ENCODE data around the gene ARHGAP29. TPM values are rescaled to one million over a fixed set of nuclear protein-coding genes. Genes with fewer than 3 reads are reported as not detected.

The ARHGAP29 gene
- total RNA-seq, 4 donors from 2014 or later, result 4.1 to 8.9 (median 5.4) TPM

DNA sequence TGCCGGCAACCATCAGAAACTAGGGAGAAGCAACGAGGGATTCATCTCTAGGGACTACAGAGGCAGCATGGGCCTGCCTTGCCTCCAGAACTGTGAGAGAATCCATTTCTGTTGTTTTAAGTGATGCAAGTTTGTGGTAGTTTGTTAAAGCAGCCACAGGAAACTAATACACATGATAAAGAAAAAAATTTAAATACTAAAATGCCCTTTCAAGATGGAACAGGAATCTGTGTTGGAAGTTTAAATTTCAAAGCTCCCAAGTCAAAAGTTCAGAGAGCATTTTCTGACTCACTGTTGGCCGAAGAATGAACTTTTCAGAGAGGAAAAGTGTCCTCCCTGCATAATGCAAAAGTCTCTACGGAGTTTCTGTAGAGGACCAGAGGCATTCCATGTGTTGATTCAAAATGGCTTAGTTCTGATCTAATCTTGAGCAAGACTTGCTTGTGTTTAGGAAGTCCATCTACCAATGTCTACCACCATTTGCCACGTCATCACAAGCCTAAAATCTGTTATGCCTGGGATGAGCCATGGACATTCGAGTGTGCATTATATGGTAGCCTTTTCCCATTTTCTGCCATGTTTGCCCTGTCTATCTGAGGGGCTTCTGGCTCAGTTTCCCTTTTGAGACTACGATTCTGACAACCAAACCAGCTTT is 22.4 kb upstream of the ARHGAP29 start:
- 76 to 100% methylated on average over 5 to 7 of the region's 7 CpGs for WGBS, 2 donors (ENCODE audit: low coverage in 1 of 2)
- Histone ChIP-seq H3K9me3 (no peaks in the 10 kb centered on the region), H3K36me3 (no peaks in the 10 kb centered on the region), H3K27ac (peak overlapping the region in 1 of 4 donors; percentile 27), H3K4me3 (no peak overlapping the region), H3K27me3 (no peaks in the 10 kb centered on the region), H3K4me1 (peaks cover 0 to 5% (median 0%) of the 10 kb centered on the region in 4 donors)
- no peak for DNase-seq
- TF ChIP-seq, protein P1, sequence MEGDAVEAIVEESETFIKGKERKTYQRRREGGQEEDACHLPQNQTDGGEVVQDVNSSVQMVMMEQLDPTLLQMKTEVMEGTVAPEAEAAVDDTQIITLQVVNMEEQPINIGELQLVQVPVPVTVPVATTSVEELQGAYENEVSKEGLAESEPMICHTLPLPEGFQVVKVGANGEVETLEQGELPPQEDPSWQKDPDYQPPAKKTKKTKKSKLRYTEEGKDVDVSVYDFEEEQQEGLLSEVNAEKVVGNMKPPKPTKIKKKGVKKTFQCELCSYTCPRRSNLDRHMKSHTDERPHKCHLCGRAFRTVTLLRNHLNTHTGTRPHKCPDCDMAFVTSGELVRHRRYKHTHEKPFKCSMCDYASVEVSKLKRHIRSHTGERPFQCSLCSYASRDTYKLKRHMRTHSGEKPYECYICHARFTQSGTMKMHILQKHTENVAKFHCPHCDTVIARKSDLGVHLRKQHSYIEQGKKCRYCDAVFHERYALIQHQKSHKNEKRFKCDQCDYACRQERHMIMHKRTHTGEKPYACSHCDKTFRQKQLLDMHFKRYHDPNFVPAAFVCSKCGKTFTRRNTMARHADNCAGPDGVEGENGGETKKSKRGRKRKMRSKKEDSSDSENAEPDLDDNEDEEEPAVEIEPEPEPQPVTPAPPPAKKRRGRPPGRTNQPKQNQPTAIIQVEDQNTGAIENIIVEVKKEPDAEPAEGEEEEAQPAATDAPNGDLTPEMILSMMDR (IDR thresholded peaks at IDR 0.05), result no peak
- TF ChIP-seq POLR2AphosphoS5 (IDR thresholded peaks at IDR 0.05) (no peak), EP300 (IDR thresholded peaks at IDR 0.05; ENCODE audit: low read depth) (no peak), POLR2A (IDR thresholded peaks at IDR 0.05) (no peak)
- intact Hi-C loops (cut with DNase I; ENCODE audit: low total_unique reads) (no loop called here), in situ Hi-C loops (cut with MboI; ENCODE audit: low pct_ligation_motif_present in 1 of 4, low pct_unique_long_range_greater_than_20kb in 1 of 4, low sequenced_read_pairs in 3 of 4) (no loop called here)

DNA sequence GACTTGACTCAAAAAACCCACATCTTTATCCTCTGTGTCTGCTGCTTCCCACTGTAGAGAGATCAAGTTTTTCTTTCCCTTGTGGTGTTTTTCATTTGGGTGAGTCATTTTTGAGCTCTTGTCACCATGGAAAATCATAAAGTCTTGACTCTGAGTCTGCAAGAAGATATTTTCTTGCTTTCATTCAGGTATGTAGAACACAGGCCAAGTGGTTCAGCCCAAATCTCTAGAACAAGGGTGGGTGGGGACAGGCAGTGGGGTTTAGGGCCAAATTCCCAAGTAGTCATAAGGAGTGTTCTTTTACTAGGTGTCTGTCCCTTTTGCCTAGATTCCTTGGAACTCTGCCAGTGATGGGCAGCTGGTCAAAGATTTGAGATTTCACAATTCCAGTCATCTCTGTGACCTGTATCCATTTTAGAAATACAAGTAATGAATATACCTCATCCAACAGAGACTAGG is 21.5 kb upstream of the ARHGAP29 start:
- in situ Hi-C loops (cut with MboI; ENCODE audit: low pct_ligation_motif_present in 1 of 4, low pct_unique_long_range_greater_than_20kb in 1 of 4, low sequenced_read_pairs in 3 of 4) (no loop called here), intact Hi-C loops (cut with DNase I; ENCODE audit: low total_unique reads) (no loop called here)
- no peak overlapping the region for H3K4me3 ChIP-seq
- H3K36me3 ChIP-seq, result no peaks in the 10 kb centered on the region
- H3K9me3 ChIP-seq, result no peaks in the 10 kb centered on the region
- peaks cover 0 to 5% (median 0%) of the 10 kb centered on the region in 4 donors for H3K4me1 ChIP-seq
- peak overlapping the region in 1 of 4 donors; percentile 27 for H3K27ac ChIP-seq
- no peak for TF ChIP-seq EP300 (IDR thresholded peaks at IDR 0.05; ENCODE audit: low read depth)
- TF ChIP-seq POLR2A (IDR thresholded peaks at IDR 0.05), result no peak
- TF ChIP-seq POLR2AphosphoS5 (IDR thresholded peaks at IDR 0.05), result no peak
- TF ChIP-seq, protein P1 (IDR thresholded peaks at IDR 0.05), result no peak
- no peaks in the 10 kb centered on the region for H3K27me3 ChIP-seq
- peak; percentile 26 for DNase-seq

DNA sequence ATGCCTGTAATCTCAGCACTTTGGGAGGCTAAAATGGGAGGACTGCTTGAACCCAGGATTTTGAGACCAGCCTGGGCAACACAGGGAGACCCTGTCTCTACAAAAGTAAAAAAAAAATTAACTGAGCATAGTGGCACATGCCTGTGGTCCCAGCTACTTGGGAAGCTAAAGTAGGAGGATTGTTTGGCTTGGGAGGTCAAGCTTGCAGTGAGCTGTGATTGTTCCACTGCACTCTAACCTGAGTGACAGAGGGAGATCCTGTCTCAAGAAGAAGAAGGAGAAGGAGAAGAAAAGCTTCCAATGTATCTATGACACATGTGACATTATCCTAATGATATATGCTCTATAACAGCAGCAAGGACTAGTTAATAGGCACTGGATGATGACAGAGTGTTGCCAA is 20.1 kb upstream of the ARHGAP29 start:
- H3K4me3 ChIP-seq, result no peak overlapping the region
- intact Hi-C loops (cut with DNase I; ENCODE audit: low total_unique reads), result no loop called here
- peaks cover 0 to 5% (median 0%) of the 10 kb centered on the region in 4 donors for H3K4me1 ChIP-seq
- TF ChIP-seq POLR2AphosphoS5 (IDR thresholded peaks at IDR 0.05) (no peak), EP300 (IDR thresholded peaks at IDR 0.05; ENCODE audit: low read depth) (no peak), POLR2A (IDR thresholded peaks at IDR 0.05) (no peak)
- TF ChIP-seq, protein P1 (IDR thresholded peaks at IDR 0.05), result no peak
- no peaks in the 10 kb centered on the region for H3K9me3 ChIP-seq
- no peak for DNase-seq
- no peak overlapping the region for H3K27ac ChIP-seq
- H3K27me3 ChIP-seq, result no peaks in the 10 kb centered on the region
- no peaks in the 10 kb centered on the region for H3K36me3 ChIP-seq
- in situ Hi-C loops (cut with MboI; ENCODE audit: low pct_ligation_motif_present in 1 of 4, low pct_unique_long_range_greater_than_20kb in 1 of 4, low sequenced_read_pairs in 3 of 4), result no loop called here

DNA sequence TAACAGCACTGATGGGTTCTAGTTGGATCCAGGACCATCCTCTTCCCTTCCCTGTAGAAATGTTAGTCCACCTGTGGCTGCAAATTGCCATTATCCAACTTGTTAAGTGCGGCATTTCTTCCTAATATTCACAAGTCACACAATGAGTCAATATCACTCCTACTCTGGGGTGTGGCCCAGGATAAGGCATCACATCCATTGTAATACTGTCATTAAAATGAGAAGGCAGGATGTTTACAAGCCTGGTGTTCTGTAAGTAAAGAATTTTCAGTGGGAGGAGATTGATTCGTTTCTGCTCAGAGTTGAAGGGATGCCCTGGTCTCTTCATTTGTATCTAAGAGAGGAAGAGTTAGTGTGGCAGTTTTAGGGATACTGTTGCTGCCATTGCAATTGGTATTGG is 18.1 kb upstream of the ARHGAP29 start:
- Histone ChIP-seq H3K27ac (no peak overlapping the region), H3K4me3 (no peak overlapping the region), H3K36me3 (no peaks in the 10 kb centered on the region), H3K27me3 (peaks cover 10% of the 10 kb centered on the region), H3K9me3 (no peaks in the 10 kb centered on the region), H3K4me1 (peaks cover 0 to 5% (median 0%) of the 10 kb centered on the region in 4 donors)
- TF ChIP-seq POLR2AphosphoS5 (IDR thresholded peaks at IDR 0.05) (no peak), EP300 (IDR thresholded peaks at IDR 0.05; ENCODE audit: low read depth) (no peak), POLR2A (IDR thresholded peaks at IDR 0.05) (no peak)
- TF ChIP-seq, protein P1 (IDR thresholded peaks at IDR 0.05), result no peak
- DNase-seq, result no peak
- 55 to 61% methylated on average over 2 of the region's 2 CpGs for WGBS, 2 donors (ENCODE audit: low coverage in 1 of 2)
- in situ Hi-C loops (cut with MboI; ENCODE audit: low pct_ligation_motif_present in 1 of 4, low pct_unique_long_range_greater_than_20kb in 1 of 4, low sequenced_read_pairs in 3 of 4) (no loop called here), intact Hi-C loops (cut with DNase I; ENCODE audit: low total_unique reads) (no loop called here)
